ENCODE results near the gene DPPA3. TPM values are rescaled to one million over a fixed set of nuclear protein-coding genes. Genes with fewer than 3 reads are reported as not detected.
"Not testable (repeated sequence)": the region's sequence is repeated elsewhere in the genome, so short reads cannot be mapped to it uniquely, and the experiment has no call there.

Gene DPPA3
- total RNA-seq, 4 donors from 2014 or later: not detected

DNA sequence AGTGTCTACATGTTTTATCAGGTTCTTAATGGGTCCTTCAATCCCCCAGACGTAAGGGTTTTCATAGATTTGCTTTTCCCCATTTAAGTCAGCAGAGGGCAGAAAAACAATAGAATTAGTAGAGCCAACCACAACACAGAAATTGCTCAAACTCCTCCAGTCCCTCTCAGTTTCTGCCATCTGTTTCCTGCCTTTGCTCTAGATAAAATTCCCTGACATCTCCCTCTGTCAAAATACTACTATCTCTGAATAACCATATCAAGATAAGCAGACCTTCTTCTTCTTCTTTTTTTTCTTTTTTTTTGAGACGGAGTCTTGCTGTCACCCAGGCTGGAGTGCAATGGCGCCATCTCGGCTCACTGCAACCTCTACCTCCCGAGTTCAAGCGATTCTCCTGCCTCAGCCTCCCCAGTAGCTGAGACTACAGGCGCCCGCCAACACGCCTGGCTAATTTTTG lies 33.8 kb upstream of the DPPA3 start:
- H3K27me3 ChIP-seq, H3K4me1 ChIP-seq, H3K36me3 ChIP-seq, H3K9me3 ChIP-seq, DNase-seq, H3K4me3 ChIP-seq, H3K27ac ChIP-seq: not testable (repeated sequence)
- TF ChIP-seq, protein P1, sequence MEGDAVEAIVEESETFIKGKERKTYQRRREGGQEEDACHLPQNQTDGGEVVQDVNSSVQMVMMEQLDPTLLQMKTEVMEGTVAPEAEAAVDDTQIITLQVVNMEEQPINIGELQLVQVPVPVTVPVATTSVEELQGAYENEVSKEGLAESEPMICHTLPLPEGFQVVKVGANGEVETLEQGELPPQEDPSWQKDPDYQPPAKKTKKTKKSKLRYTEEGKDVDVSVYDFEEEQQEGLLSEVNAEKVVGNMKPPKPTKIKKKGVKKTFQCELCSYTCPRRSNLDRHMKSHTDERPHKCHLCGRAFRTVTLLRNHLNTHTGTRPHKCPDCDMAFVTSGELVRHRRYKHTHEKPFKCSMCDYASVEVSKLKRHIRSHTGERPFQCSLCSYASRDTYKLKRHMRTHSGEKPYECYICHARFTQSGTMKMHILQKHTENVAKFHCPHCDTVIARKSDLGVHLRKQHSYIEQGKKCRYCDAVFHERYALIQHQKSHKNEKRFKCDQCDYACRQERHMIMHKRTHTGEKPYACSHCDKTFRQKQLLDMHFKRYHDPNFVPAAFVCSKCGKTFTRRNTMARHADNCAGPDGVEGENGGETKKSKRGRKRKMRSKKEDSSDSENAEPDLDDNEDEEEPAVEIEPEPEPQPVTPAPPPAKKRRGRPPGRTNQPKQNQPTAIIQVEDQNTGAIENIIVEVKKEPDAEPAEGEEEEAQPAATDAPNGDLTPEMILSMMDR (IDR thresholded peaks at IDR 0.05): peak in 3 of 6 experiments; percentile 42 to 49 (median 42)

DNA sequence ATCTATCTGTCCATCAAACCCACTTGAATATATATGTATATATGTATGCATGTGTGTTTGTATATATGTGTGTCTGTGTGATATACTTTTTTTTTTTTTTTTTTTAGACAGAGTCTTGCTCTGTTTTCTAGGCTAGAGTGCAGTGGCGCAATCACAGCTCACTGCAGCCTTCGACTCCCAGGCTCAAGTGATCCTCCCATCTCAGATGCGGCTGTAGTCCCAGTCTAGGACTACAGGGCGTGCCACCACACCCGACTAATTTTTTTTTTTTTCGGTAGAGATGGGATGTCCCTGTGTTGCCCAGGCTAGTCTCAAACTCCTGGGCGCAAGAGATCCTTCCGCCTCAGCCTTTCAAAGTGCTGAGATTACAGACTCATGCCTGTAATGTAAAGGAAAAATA lies 32.5 kb upstream of the DPPA3 start:
- Histone ChIP-seq H3K9me3 (no peaks in the 10 kb centered on the region), H3K36me3 (no peaks in the 10 kb centered on the region), H3K27ac (no peak overlapping the region), H3K27me3 (no peaks in the 10 kb centered on the region), H3K4me1 (no peaks in the 10 kb centered on the region), H3K4me3 (no peak overlapping the region)
- TF ChIP-seq, protein P1 (IDR thresholded peaks at IDR 0.05): peak in 2 of 6 experiments; percentile 5 to 8
- no peak for TF ChIP-seq POLR2A (IDR thresholded peaks at IDR 0.05)
- DNase-seq: peak in 1 of 3 donors; percentile 48

DNA sequence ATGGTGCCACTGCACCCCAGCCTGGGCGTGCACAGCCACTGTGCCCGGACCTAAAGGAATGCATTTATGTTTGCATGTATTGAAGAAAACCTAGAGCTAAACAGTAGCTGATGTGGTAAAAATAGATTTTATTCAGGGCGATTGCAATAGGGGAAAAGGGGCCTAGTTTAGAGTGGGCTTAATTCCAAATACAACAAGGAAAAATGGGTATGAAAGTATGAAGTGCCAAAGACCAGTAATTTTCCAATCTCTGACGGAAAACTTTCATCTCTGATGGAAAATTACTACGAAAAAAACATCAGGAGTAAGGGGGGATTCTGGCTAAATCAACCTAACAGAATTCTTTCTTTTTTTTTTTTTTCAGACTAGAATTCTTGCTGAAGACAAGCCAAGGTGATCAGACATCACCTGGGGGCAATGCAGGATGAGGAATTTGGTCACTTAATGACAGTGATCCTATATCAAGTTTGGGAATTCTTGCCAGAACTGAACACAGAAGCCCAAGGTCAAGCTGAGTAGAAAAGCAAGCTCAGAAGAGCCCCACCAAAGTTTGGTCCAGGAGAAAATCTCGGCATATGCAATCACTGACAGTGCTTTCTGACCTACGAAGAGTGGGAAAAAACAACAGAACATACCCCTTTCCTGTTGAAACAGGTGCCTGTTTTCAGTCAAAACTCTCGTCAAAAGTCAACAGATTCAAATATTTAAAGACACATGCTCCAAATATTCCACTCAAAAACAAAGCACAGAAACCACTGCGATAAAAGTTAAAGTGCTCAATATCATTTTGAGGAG lies 31.8 kb upstream of the DPPA3 start:
- Histone ChIP-seq H3K9me3 (no peaks in the 10 kb centered on the region), H3K36me3 (no peaks in the 10 kb centered on the region), H3K4me1 (no peaks in the 10 kb centered on the region), H3K4me3 (no peak overlapping the region), H3K27ac (no peak overlapping the region), H3K27me3 (no peaks in the 10 kb centered on the region)
- TF ChIP-seq, protein P1 (IDR thresholded peaks at IDR 0.05): no peak
- TF ChIP-seq POLR2A (IDR thresholded peaks at IDR 0.05): no peak
- no peak for DNase-seq

DNA sequence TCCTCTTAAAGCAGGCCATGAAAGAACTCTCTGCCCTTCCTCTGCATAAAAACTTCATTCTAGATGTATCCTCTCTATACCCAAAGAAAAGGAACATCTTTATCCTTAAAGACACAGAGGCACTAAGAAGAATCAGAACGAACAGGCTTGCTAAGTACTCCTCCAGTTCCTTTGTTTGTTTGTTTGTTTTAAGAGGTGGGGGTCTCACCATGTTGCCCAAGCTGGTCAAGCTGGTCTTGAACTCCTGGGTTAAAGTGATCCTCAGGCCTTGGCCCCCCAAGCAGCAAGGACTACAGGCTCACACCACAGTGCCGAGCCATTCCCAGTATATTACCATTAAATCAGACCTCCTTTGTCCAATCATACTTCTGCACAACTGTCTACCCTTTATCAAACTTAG lies 29.7 kb upstream of the DPPA3 start:
- H3K9me3 ChIP-seq: no peaks in the 10 kb centered on the region
- H3K4me1 ChIP-seq: no peaks in the 10 kb centered on the region
- H3K36me3 ChIP-seq: no peaks in the 10 kb centered on the region
- TF ChIP-seq, protein P1 (IDR thresholded peaks at IDR 0.05): no peak
- TF ChIP-seq POLR2A (IDR thresholded peaks at IDR 0.05): no peak
- H3K27ac ChIP-seq: no peak overlapping the region
- H3K27me3 ChIP-seq: no peaks in the 10 kb centered on the region
- no peak overlapping the region for H3K4me3 ChIP-seq
- DNase-seq: no peak

DNA sequence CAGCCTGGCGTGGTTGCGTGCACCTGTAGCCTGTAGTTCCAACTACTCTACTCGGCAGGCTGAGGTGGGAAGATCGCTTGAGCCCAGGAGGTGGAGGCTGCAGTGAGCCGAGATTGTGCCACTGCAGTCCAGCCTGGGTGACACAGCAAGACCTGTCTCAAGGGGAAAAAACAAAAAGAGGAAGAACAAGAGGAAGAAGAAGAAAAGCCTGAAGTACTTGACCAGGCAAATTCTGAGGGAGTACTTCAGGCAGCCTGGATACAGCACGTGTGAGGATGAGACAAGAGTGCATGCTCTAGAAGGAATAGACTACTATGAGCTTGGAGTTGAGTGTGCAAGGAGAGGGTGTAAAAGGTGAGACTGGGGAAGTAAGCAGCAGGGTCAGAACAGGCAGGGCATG lies 17.4 kb upstream of the DPPA3 start:
- Histone ChIP-seq H3K27ac (no peak overlapping the region), H3K36me3 (no peaks in the 10 kb centered on the region), H3K4me3 (no peak overlapping the region), H3K9me3 (no peaks in the 10 kb centered on the region), H3K27me3 (no peaks in the 10 kb centered on the region), H3K4me1 (no peaks in the 10 kb centered on the region)
- DNase-seq: no peak
- TF ChIP-seq, protein P1 (IDR thresholded peaks at IDR 0.05): no peak
- no peak for TF ChIP-seq POLR2A (IDR thresholded peaks at IDR 0.05)
